Measurements from ENCODE around the gene ADGRV1. TPM values are rescaled to one million over a fixed set of nuclear protein-coding genes. Genes with fewer than 3 reads are reported as not detected.
A peak's percentile ranks its signal among the peaks of the same experiment; 100 is the strongest.

Gene ADGRV1
- total and polyA plus RNA-seq, 4 donors, result 0.36 to 0.64 (median 0.50) TPM

GRCh38 chr5:91194824-91195381 lies 636.3 kb downstream of the ADGRV1 start:
- H3K9me3 ChIP-seq (ENCODE audit: control insufficient read depth, low read length), result peaks cover 2% of the 10 kb centered on the region
- intact Hi-C loops (cut with DNase I), result no loop called here
- DNase-seq (no peak), ATAC-seq (ENCODE audit: low FRiP score) (no peak)
- no peak overlapping the region for H3K27ac ChIP-seq (ENCODE audit: low read depth in 1 of 2, low read length in 2 of 2)
- H3K4me3 ChIP-seq (ENCODE audit: low read length in 2 of 2), result no peak overlapping the region
- H3K27me3 ChIP-seq (ENCODE audit: control insufficient read depth in 1 of 2, insufficient read depth in 2 of 2, low read length in 1 of 2), result no peaks in the 10 kb centered on the region
- no peaks in the 10 kb centered on the region for H3K4me1 ChIP-seq (ENCODE audit: control insufficient read depth in 1 of 2, insufficient read depth in 2 of 2, low read length in 2 of 2)
- H3K36me3 ChIP-seq (ENCODE audit: control insufficient read depth in 1 of 2, insufficient read depth in 2 of 2, low read length in 1 of 2), result no peaks in the 10 kb centered on the region
- WGBS, 2 donors, result 84 to 86% methylated on average over 8 of the region's 8 CpGs

- DNase-seq, result no peak
- Histone ChIP-seq H3K9me3 (ENCODE audit: control insufficient read depth, low read length) (no peaks in the 10 kb centered on the region), H3K4me1 (ENCODE audit: control insufficient read depth in 1 of 2, insufficient read depth in 2 of 2, low read length in 2 of 2) (no peaks in the 10 kb centered on the region), H3K27me3 (ENCODE audit: control insufficient read depth in 1 of 2, insufficient read depth in 2 of 2, low read length in 1 of 2) (no peaks in the 10 kb centered on the region), H3K36me3 (ENCODE audit: control insufficient read depth in 1 of 2, insufficient read depth in 2 of 2, low read length in 1 of 2) (no peaks in the 10 kb centered on the region), H3K27ac (ENCODE audit: low read depth in 1 of 2, low read length in 2 of 2) (no peak overlapping the region), H3K4me3 (ENCODE audit: low read length in 2 of 2) (no peak overlapping the region)
- intact Hi-C loops (cut with DNase I), result no loop called here
- WGBS, 2 donors, result 91 to 93% methylated on average over 2 of the region's 2 CpGs
- ATAC-seq (ENCODE audit: low FRiP score), result no peak
These were observed 642.1 kb downstream of the ADGRV1 start for GRCh38 chr5:91200692-91201091.

DNA sequence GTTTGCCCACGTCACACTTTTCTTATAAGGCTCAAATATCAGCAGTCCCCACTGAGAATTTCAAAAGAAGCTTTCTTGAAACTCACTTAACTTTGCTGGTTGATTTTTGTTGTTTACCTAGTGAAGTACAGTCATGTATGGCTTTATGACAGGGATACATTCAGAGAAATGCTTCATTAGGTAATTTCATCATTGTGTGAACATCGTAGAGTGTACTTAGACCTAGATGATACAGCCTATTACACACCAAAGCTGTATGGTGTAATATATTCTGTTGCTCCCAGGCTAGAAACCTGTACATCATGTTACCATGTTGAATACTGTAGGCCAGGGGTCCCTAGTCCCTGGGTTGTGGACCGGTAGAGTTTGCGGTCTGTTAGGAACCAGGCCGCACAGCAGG lies 647.5 kb downstream of the ADGRV1 start:
- 94 to 96% methylated on average over 4 to 5 of the region's 5 CpGs for WGBS, 2 donors
- H3K27me3 ChIP-seq (ENCODE audit: control insufficient read depth in 1 of 2, insufficient read depth in 2 of 2, low read length in 1 of 2), result no peaks in the 10 kb centered on the region
- H3K27ac ChIP-seq (ENCODE audit: low read depth in 1 of 2, low read length in 2 of 2), result no peak overlapping the region
- no peaks in the 10 kb centered on the region for H3K9me3 ChIP-seq (ENCODE audit: control insufficient read depth, low read length)
- no peaks in the 10 kb centered on the region for H3K36me3 ChIP-seq (ENCODE audit: control insufficient read depth in 1 of 2, insufficient read depth in 2 of 2, low read length in 1 of 2)
- intact Hi-C loops (cut with DNase I), result no loop called here
- DNase-seq (no peak), ATAC-seq (ENCODE audit: low FRiP score) (no peak)
- H3K4me1 ChIP-seq (ENCODE audit: control insufficient read depth in 1 of 2, insufficient read depth in 2 of 2, low read length in 2 of 2), result no peaks in the 10 kb centered on the region
- no peak overlapping the region for H3K4me3 ChIP-seq (ENCODE audit: low read length in 2 of 2)

- H3K9me3 ChIP-seq (ENCODE audit: control insufficient read depth, low read length), result no peaks in the 10 kb centered on the region
- no peak overlapping the region for H3K27ac ChIP-seq (ENCODE audit: low read depth in 1 of 2, low read length in 2 of 2)
- intact Hi-C loops (cut with DNase I), result no loop called here
- H3K4me3 ChIP-seq (ENCODE audit: low read length in 2 of 2), result no peak overlapping the region
- no peaks in the 10 kb centered on the region for H3K36me3 ChIP-seq (ENCODE audit: control insufficient read depth in 1 of 2, insufficient read depth in 2 of 2, low read length in 1 of 2)
- no peaks in the 10 kb centered on the region for H3K27me3 ChIP-seq (ENCODE audit: control insufficient read depth in 1 of 2, insufficient read depth in 2 of 2, low read length in 1 of 2)
- no peaks in the 10 kb centered on the region for H3K4me1 ChIP-seq (ENCODE audit: control insufficient read depth in 1 of 2, insufficient read depth in 2 of 2, low read length in 2 of 2)
- no peak for DNase-seq
- ATAC-seq (ENCODE audit: low FRiP score), result no peak
- 90 to 91% methylated on average over 2 of the region's 2 CpGs for WGBS, 2 donors
These were observed 648.1 kb downstream of the ADGRV1 start for GRCh38 chr5:91206734-91207133.

DNA sequence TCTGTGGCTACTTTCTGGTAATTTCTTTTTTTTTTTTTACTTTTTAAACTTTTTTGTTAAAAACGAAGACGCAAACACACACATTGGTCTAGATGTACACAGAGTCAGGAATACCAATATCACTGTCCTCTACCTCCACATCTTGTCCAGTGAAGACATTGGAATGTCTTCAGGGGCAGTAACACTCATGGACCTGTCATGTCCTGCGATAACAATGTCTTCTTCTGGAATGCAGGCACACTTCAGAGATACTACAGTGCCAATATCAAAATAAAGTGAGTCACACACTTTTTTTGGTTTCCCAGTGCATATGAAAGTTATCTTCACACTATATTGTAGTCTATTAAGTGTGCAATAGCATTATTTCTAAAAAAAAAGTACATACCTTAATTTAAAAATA lies 648.7 kb downstream of the ADGRV1 start:
- Histone ChIP-seq H3K4me3 (ENCODE audit: low read length in 2 of 2) (no peak overlapping the region), H3K4me1 (ENCODE audit: control insufficient read depth in 1 of 2, insufficient read depth in 2 of 2, low read length in 2 of 2) (peaks cover 0 to under 1% of the 10 kb centered on the region in 2 donors), H3K27me3 (ENCODE audit: control insufficient read depth in 1 of 2, insufficient read depth in 2 of 2, low read length in 1 of 2) (no peaks in the 10 kb centered on the region), H3K9me3 (ENCODE audit: control insufficient read depth, low read length) (no peaks in the 10 kb centered on the region), H3K27ac (ENCODE audit: low read depth in 1 of 2, low read length in 2 of 2) (no peak overlapping the region), H3K36me3 (ENCODE audit: control insufficient read depth in 1 of 2, insufficient read depth in 2 of 2, low read length in 1 of 2) (no peaks in the 10 kb centered on the region)
- ATAC-seq (ENCODE audit: low FRiP score), result no peak
- 89 to 91% methylated on average over 3 of the region's 3 CpGs for WGBS, 2 donors
- DNase-seq, result no peak
- intact Hi-C loops (cut with DNase I), result no loop called here

GRCh38 chr5:91211997-91212713 lies 653.6 kb downstream of the ADGRV1 start:
- H3K27ac ChIP-seq (ENCODE audit: low read depth in 1 of 2, low read length in 2 of 2), result peak overlapping the region in 1 of 2 donors; percentile 28
- 16 to 19% methylated on average over 6 of the region's 6 CpGs for WGBS, 2 donors
- ATAC-seq (ENCODE audit: low FRiP score), result peak; percentile 47

DNA sequence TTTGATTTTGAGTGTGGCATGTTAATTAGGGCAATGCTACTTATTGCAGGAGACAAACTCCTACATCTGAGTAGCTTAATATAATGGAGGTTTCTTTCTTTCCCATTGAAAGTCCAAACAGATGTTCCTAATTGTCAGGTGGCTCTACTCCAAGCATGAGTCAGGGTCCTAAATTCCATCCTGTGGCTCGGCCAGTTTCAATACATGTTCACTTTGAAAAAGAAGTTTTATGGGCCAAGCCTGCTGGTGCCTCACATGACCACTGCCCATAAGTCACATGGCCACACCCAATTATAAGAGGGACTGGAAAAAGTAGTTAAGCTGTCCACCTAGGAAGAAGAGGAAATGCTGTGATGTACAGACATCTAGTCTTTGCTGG lies 654.1 kb downstream of the ADGRV1 start:
- ATAC-seq (ENCODE audit: low FRiP score) (peak; percentile 63), DNase-seq (peak in 1 of 2 donors; percentile 50)
- Histone ChIP-seq H3K4me1 (ENCODE audit: control insufficient read depth in 1 of 2, insufficient read depth in 2 of 2, low read length in 2 of 2) (peaks cover 0 to 1% of the 10 kb centered on the region in 2 donors), H3K27ac (ENCODE audit: low read depth in 1 of 2, low read length in 2 of 2) (no peak overlapping the region), H3K9me3 (ENCODE audit: control insufficient read depth, low read length) (no peaks in the 10 kb centered on the region), H3K36me3 (ENCODE audit: control insufficient read depth in 1 of 2, insufficient read depth in 2 of 2, low read length in 1 of 2) (no peaks in the 10 kb centered on the region), H3K4me3 (ENCODE audit: low read length in 2 of 2) (no peak overlapping the region), H3K27me3 (ENCODE audit: control insufficient read depth in 1 of 2, insufficient read depth in 2 of 2, low read length in 1 of 2) (no peaks in the 10 kb centered on the region)
- 5 to 14% methylated on average over 1 of the region's 1 CpG for WGBS, 2 donors
- intact Hi-C loops (cut with DNase I), result loop anchor here in 1 of 2 donors (10.0 kb wide), 1 partner anchor 172 kb away; the partner anchor contains the start of gene ARRDC3

More at GRCh38 chr5:91211997-91212713, 653.6 kb downstream of the ADGRV1 start:
- H3K4me3 ChIP-seq (ENCODE audit: low read length in 2 of 2), result no peak overlapping the region
- no peaks in the 10 kb centered on the region for H3K27me3 ChIP-seq (ENCODE audit: control insufficient read depth in 1 of 2, insufficient read depth in 2 of 2, low read length in 1 of 2)
- no peak for DNase-seq
- H3K9me3 ChIP-seq (ENCODE audit: control insufficient read depth, low read length), result no peaks in the 10 kb centered on the region
- H3K36me3 ChIP-seq (ENCODE audit: control insufficient read depth in 1 of 2, insufficient read depth in 2 of 2, low read length in 1 of 2), result no peaks in the 10 kb centered on the region
- H3K4me1 ChIP-seq (ENCODE audit: control insufficient read depth in 1 of 2, insufficient read depth in 2 of 2, low read length in 2 of 2), result peaks cover 0 to 1% of the 10 kb centered on the region in 2 donors
- intact Hi-C loops (cut with DNase I), result loop anchor here in 1 of 2 donors (10.0 kb wide), 1 partner anchor 173 kb away; the partner anchor contains the start of gene ARRDC3

All from aorta (tissue), 5 donors.